Testis (tissue), 3 donors: ENCODE data around the gene GABRR2. TPM values are rescaled to one million over a fixed set of nuclear protein-coding genes. Genes with fewer than 3 reads are reported as not detected.

Experiments used
- DNase-seq: peaks from one replicate; pipeline ENCODE4 v3.0.0-alpha.2; 2019
- H3K27ac ChIP-seq, 2 donors: fragments of 200-600 bp; sonication (generic); one replicate each; pipeline ENCODE4 v1.5.1; 2019
- H3K27me3 ChIP-seq: fragments of 200-600 bp; sonication (generic); one replicate; pipeline ENCODE4 v1.5.1; 2019
- H3K36me3 ChIP-seq: fragments of 200-600 bp; sonication (generic); one replicate; pipeline ENCODE4 v1.5.1; 2017; ENCODE audit warnings: low read depth; ENCODE audit errors: missing control alignments
- H3K4me1 ChIP-seq: fragments of 200-600 bp; sonication (generic); one replicate; pipeline ENCODE4 v1.5.1; 2019
- H3K4me3 ChIP-seq, 2 donors: fragments of 200-600 bp; sonication (generic); one replicate each; pipeline ENCODE4 v1.5.1; 2017 to 2019
- H3K9me3 ChIP-seq: fragments of 200-600 bp; sonication (generic); one replicate; pipeline ENCODE4 v1.5.1; 2017
- POLR2A ChIP-seq: fragments of 450-650 bp; IDR thresholded peaks from one replicate; pipeline ENCODE4 v1.6.1; 2017; ENCODE audit warnings: antibody characterized with exemption, mild to moderate bottlenecking, moderate library complexity
- WGBS, 2 donors: methylation state at CpG; one replicate each; pipeline ENCODE4 v1.1.5; 2018; 5-methylcytosine and 5-hydroxymethylcytosine counted together
- intact Hi-C: fragments of 100-400 bp; cut with DNase I; formaldehyde crosslinking; loops from one replicate; pipeline ENCODE4 v1.15.1; 2023; ENCODE audit warnings: low total_unique reads
- polyA plus RNA-seq: library from polyadenylated mRNA; stranded (reverse); fragments of 350-450 nt; fragmentation: Illumina TruSeq; extraction: RNeasy Lipid Tissue Mini Kit (QIAGEN cat#74804); gene quantifications from one replicate; pipeline ENCODE4 v1.2.3, GENCODE V29; 2014; ENCODE audit warnings: low read depth, low replicate concordance; ENCODE audit not compliant: insufficient read depth
- total RNA-seq, 2 donors: library from RNA; depleted of rRNA; stranded (reverse); fragments of >200 nt; gene quantifications; one replicate each; pipeline ENCODE4 v1.2.3, GENCODE V29; 2016
- TF ChIP-seq, protein P1 (sequence below), 3 experiments: fragments of 450-650 bp in 2 of 3; fragments of 200-600 bp in 1 of 3; sonication (generic) in 1 of 3; IDR thresholded peaks; one replicate each; pipeline ENCODE4 v1.5.1; 2016 to 2019; ENCODE audit warnings: antibody characterized with exemption in 3 of 3, mild to moderate bottlenecking in 2 of 3, moderate library complexity in 1 of 3

GABRR2 gene
- total and polyA plus RNA-seq, 3 donors from 2014 or later, result 0.62 to 0.79 TPM; not detected in 1

DNA sequence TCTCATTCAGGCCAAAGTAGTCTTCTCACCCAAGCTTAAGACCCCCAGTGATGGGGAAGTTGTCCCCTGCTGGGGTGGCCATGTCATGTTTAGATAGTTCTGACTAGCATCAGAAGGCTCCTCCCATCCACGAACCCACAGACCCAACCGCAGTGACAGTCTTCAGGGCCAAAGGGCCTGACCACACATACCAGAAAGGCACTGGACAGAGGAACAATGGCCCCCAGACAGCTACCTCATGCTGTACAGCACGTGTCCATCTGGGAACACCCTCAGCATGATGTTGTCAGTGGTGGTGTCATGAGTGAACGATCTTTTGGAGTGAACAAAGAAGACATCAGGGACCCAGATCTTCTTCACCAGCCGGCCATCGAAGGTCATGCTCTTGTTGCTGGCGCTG is 46.3 kb downstream of the GABRR2 start:
- TF ChIP-seq POLR2A, result no peak
- TF ChIP-seq, protein P1, sequence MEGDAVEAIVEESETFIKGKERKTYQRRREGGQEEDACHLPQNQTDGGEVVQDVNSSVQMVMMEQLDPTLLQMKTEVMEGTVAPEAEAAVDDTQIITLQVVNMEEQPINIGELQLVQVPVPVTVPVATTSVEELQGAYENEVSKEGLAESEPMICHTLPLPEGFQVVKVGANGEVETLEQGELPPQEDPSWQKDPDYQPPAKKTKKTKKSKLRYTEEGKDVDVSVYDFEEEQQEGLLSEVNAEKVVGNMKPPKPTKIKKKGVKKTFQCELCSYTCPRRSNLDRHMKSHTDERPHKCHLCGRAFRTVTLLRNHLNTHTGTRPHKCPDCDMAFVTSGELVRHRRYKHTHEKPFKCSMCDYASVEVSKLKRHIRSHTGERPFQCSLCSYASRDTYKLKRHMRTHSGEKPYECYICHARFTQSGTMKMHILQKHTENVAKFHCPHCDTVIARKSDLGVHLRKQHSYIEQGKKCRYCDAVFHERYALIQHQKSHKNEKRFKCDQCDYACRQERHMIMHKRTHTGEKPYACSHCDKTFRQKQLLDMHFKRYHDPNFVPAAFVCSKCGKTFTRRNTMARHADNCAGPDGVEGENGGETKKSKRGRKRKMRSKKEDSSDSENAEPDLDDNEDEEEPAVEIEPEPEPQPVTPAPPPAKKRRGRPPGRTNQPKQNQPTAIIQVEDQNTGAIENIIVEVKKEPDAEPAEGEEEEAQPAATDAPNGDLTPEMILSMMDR (IDR thresholded peaks at IDR 0.05), result no peak
- 78 to 93% methylated on average over 6 to 7 of the region's 7 CpGs for WGBS, 2 donors

DNA sequence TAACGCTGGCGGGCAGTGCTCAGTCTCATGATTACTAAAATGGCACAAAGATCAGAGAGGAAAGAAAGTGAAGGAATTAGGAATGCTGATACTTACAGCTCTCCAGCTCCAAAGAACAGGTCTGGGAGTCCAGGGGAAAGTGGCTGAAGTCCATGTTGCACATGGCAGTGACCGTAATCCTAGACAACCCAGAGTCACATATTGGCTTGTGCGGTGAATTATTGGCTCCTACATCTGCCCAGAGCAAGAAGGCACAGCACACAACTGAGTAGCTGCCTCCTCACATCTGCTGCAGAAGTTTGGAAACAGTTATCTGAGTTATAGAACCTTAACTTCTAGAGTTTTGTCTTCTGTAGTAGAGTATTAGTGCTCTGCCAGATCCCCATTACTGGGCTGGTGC is 47.2 kb downstream of the GABRR2 start:
- intact Hi-C loops, result no loop called here
- H3K27ac ChIP-seq, result no peak overlapping the region
- no peaks in the 10 kb centered on the region for H3K27me3 ChIP-seq
- 80 to 99% methylated on average over 4 of the region's 4 CpGs for WGBS, 2 donors
- H3K9me3 ChIP-seq, result no peaks in the 10 kb centered on the region
- H3K4me3 ChIP-seq, result no peak overlapping the region
- TF ChIP-seq, protein P1 (IDR thresholded peaks at IDR 0.05), result no peak
- TF ChIP-seq POLR2A, result no peak
- no peaks in the 10 kb centered on the region for H3K36me3 ChIP-seq
- no peak for DNase-seq
- H3K4me1 ChIP-seq, result no peaks in the 10 kb centered on the region

More for the DNA sequence above, 46.3 kb downstream of the GABRR2 start:
- Histone ChIP-seq H3K36me3 (no peaks in the 10 kb centered on the region), H3K9me3 (no peaks in the 10 kb centered on the region), H3K27me3 (no peaks in the 10 kb centered on the region), H3K4me1 (peaks cover 8% of the 10 kb centered on the region), H3K27ac (no peak overlapping the region), H3K4me3 (no peak overlapping the region)
- intact Hi-C loops, result no loop called here
- no peak for DNase-seq

DNA sequence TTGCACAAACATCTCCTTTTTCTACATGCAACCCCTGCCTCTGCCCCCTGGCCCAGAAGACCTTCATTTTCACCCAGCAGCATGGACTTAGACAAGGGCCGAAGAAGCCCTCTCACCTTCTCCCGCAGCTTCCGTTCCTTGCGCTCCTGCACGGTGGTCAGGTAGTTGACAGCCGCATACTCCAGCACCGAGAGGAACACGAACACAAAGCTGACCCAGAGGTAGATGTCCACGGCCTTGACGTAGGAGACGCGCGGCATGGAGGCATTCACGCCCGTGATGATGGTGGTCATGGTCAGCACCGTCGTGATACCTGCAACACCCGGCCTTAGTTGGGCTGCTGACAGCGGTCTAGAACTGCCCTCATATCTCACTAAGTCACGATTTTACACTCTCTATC is 50.8 kb downstream of the GABRR2 start:
- WGBS, 2 donors, result 86 to 90% methylated on average over 20 of the region's 20 CpGs
- DNase-seq, result no peak
- no peaks in the 10 kb centered on the region for H3K9me3 ChIP-seq
- H3K27me3 ChIP-seq, result no peaks in the 10 kb centered on the region
- TF ChIP-seq POLR2A, result no peak
- TF ChIP-seq, protein P1 (IDR thresholded peaks at IDR 0.05), result no peak
- intact Hi-C loops, result no loop called here
- H3K27ac ChIP-seq, result no peak overlapping the region
- no peak overlapping the region for H3K4me3 ChIP-seq
- H3K36me3 ChIP-seq, result no peaks in the 10 kb centered on the region
- peaks cover 10% of the 10 kb centered on the region for H3K4me1 ChIP-seq

DNA sequence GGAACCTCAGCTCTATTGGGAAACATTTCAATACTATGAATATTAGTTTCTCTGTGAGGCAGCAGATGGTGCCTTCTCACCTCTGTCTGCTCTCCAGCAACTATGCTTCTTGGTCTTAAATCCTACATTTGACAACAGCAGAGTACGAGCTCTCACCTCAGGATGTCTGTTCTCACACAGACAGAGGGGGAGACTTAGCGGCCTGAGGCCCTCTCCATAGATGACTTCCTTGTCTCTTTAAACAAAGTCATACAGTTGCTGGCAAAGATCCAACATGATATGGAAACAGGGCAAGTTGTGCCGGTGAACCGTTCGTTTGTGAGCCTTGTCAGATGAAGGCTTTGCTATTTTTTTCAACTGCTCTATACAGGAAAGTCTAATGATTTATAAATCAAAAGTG is 54.3 kb downstream of the GABRR2 start:
- TF ChIP-seq POLR2A, result no peak
- TF ChIP-seq, protein P1 (IDR thresholded peaks at IDR 0.05), result no peak
- WGBS, 2 donors, result 34 to 60% methylated on average over 5 of the region's 5 CpGs
- H3K27ac ChIP-seq, result no peak overlapping the region

DNA sequence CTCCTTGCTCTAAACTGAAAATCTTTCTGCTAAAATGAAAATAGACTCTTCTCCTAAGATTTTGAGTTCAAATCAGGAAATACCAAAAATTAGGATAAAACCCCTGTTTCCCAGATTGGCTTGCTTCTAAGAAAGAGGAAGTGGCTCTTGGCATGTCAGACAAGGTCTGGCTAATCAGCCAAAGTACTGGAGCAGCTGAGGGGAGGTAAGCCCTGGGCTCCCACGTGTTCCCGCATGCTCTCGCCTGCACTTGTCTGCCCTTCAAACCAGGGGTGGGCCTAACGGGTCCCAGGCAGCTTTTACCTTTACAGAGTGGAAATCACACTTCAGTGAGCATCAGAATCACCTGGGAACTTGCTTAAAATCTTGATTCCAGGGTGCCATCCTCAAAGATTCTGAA is 54.8 kb downstream of the GABRR2 start:
- TF ChIP-seq, protein P1 (IDR thresholded peaks at IDR 0.05), result no peak
- TF ChIP-seq POLR2A, result no peak
- Histone ChIP-seq H3K4me3 (no peak overlapping the region), H3K36me3 (no peaks in the 10 kb centered on the region), H3K27ac (no peak overlapping the region), H3K4me1 (peaks cover 10% of the 10 kb centered on the region), H3K27me3 (no peaks in the 10 kb centered on the region), H3K9me3 (no peaks in the 10 kb centered on the region)
- WGBS, 2 donors, result 48 to 65% methylated on average over 4 of the region's 4 CpGs
- no peak for DNase-seq
- intact Hi-C loops, result no loop called here

More for the DNA sequence above, 54.3 kb downstream of the GABRR2 start:
- Histone ChIP-seq H3K4me3 (no peak overlapping the region), H3K36me3 (no peaks in the 10 kb centered on the region), H3K4me1 (peaks cover 10% of the 10 kb centered on the region), H3K9me3 (no peaks in the 10 kb centered on the region), H3K27me3 (no peaks in the 10 kb centered on the region)
- no peak for DNase-seq
- intact Hi-C loops, result no loop called here
